UCSD-AML1 (cell line): ENCODE data around the gene BCL2L11.

ENCODE experiments used
- DNase-seq: peaks from one replicate; lab custom pipeline; 2025; ENCODE audit not compliant: unreplicated experiment; lab: John Stamatoyannopoulos, UW

Gene BCL2L11

GRCh38 chr2:111189106-111189505 is 68.4 kb downstream of the BCL2L11 start:
- DNase-seq: no peak

- no peak for DNase-seq
These were observed 70.3 kb downstream of the BCL2L11 start for GRCh38 chr2:111190816-111191540.

- DNase-seq: no peak
These were observed 71.2 kb downstream of the BCL2L11 start for GRCh38 chr2:111191877-111192276.

- DNase-seq: no peak
These were observed 72.2 kb downstream of the BCL2L11 start for GRCh38 chr2:111192776-111193368.

- no peak for DNase-seq
These were observed 74.3 kb downstream of the BCL2L11 start for GRCh38 chr2:111194835-111195621.

GRCh38 chr2:111196435-111196834 is 75.7 kb downstream of the BCL2L11 start:
- no peak for DNase-seq

- DNase-seq: no peak
These were observed 78.0 kb downstream of the BCL2L11 start for GRCh38 chr2:111198701-111199100.

GRCh38 chr2:111199840-111200239 is 79.1 kb downstream of the BCL2L11 start:
- DNase-seq: no peak

GRCh38 chr2:111200333-111200881 is 79.7 kb downstream of the BCL2L11 start:
- no peak for DNase-seq

- DNase-seq: no peak
These were observed 80.5 kb downstream of the BCL2L11 start for GRCh38 chr2:111201214-111201613.

- no peak for DNase-seq
These were observed 81.7 kb downstream of the BCL2L11 start for GRCh38 chr2:111202266-111203040.

- no peak for DNase-seq
These were observed 84.0 kb downstream of the BCL2L11 start for GRCh38 chr2:111204706-111205105.

- DNase-seq: no peak
These were observed 85.1 kb downstream of the BCL2L11 start for GRCh38 chr2:111205774-111206173.

- DNase-seq: no peak
These were observed 87.1 kb downstream of the BCL2L11 start for GRCh38 chr2:111207851-111208250.

GRCh38 chr2:111208639-111209038 is 87.9 kb downstream of the BCL2L11 start:
- no peak for DNase-seq

GRCh38 chr2:111209045-111209514 is 88.4 kb downstream of the BCL2L11 start:
- no peak for DNase-seq

GRCh38 chr2:111210036-111210435 is 89.3 kb downstream of the BCL2L11 start:
- no peak for DNase-seq

GRCh38 chr2:111213877-111214276 is 93.2 kb downstream of the BCL2L11 start:
- DNase-seq: no peak

GRCh38 chr2:111216811-111217652 is 96.3 kb downstream of the BCL2L11 start:
- DNase-seq: no peak
